ENCODE results near the gene CDC42BPA. TPM values are rescaled to one million over a fixed set of nuclear protein-coding genes. Genes with fewer than 3 reads are reported as not detected.

Gene CDC42BPA
- total RNA-seq, 1 donor from 2014 or later = 54.7 TPM

- no peak for DNase-seq (ENCODE audit: low spot score)
Measured at GRCh38 chr1:226995365-226996332, 322.6 kb downstream of the CDC42BPA start.

DNA sequence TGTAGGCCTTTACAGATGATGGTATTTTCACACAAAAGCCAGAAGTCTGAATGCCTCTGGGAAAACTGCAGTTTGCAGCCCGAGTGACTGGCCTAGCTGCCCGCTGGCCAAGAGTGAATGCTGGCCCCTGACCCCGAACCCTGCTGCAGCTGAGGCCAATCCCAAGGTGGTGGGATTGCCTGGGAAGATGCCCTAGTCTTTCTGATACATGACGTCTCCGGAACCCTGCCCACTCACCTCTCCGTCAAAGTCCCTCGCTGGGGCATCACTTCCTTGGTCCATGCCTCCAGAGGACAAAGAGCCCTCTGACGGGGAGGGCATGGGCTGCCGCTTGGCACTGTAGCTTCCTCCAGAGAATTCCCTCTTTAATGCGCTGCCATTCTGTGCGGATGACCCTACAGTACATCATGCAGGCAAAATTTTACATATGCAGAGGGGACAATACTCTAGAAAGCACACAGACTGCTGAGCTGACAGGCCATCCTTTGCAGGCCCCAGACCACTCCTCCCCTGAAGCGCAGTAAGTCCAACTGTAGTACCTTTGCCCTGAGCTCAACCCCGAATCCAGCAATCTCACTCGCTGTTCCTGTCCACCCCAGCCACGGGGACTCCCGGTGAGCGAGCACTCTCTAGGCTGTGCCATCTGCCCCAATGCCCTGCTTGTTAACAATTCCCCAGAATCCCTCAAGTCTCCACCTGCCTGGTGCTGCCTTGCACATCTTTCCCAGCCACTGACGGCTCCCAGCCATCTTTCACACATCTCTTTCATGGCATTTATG lies 323.5 kb downstream of the CDC42BPA start:
- DNase-seq (ENCODE audit: low spot score) = no peak

DNA sequence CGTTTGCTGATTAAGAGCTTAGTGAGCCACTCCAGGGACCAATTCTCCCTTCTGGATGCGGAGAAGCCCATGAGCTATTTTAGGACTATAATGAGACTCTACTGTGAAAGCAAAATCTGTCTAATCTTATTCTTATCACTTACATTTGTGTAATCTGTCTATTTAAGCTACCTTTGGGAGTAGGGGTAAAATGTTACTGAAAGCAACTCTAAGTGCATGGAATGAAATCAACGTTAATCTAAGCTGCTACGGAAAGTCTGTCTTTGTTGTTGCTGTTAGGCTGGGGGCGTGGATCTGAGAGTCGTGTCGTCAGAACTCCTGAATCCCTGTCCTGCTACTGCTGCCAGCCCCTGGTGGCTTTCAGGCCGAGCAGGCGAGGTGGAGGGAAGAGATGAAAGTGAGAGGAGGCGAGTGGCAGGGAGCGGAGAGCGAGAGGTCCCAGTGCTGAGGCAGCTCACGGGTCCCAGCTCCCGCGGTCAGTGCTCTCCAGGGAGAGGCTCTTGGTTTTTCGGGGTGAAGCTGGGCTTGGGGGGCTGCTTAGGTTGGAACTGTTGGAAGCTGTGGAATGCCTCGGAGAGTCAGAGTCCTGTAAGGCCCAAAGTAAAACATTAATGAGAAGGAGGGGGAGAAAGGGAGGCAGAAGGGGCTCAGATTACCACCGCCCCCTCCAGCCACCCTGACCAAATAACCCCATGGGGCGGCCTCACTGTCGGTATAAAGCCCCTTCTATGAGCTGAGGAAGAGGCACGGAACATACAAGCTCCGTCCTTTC lies 324.3 kb downstream of the CDC42BPA start:
- no peak for DNase-seq (ENCODE audit: low spot score)

- no peak for DNase-seq (ENCODE audit: low spot score)
Measured at GRCh38 chr1:226991920-226992319, 326.4 kb downstream of the CDC42BPA start.

DNA sequence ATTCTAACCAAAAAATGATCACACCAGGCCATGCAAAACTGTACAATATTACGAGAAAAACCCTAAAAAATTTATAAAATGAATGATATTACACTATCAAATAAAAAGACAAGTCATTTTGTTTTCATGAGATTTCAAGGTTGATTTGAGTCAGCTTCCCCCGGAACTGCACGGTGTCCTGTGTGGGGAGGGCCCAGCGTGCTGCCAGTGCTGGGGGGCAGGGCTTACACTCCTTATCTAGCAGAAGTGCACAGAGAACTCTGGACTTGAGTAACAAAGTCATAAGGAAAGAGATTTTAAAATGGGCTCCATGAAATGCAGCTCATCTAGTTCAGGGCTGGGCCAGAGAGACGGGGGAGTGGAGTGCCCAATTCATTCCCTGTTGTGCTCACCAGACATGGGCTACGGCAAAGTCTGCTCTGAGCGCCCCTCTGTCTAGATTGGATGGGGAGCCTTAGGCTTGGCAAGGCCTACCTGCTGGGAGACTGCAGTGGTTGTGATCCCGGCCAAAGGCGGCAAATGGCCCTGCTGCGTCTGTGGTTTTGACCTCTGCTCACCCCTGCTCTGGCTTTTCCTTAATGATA lies 328.1 kb downstream of the CDC42BPA start:
- peak; percentile 61 for DNase-seq (ENCODE audit: low spot score)

- no peak for DNase-seq (ENCODE audit: low spot score)
Measured at GRCh38 chr1:226989085-226989920, 329.0 kb downstream of the CDC42BPA start.

DNA sequence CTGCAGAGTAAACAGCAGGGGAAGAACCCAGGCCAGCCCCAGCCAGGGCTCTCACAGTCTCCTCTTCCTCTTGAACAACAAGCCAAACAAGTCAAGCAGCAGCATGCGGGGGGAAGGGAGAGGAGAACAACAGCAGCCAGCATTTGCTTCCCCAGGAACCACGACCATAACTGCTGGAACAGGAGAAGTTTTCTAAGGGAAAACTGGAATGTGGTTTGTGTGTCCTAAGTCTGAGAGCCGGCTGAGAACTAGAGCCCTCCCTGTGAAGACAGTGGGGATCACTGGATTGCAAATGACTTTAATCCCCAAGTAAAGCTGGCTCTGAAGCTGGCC lies 330.0 kb downstream of the CDC42BPA start:
- peak; percentile 77 for DNase-seq (ENCODE audit: low spot score)

GRCh38 chr1:226987623-226988333 lies 330.5 kb downstream of the CDC42BPA start:
- DNase-seq (ENCODE audit: low spot score) = no peak

GRCh38 chr1:226987179-226987536 lies 331.1 kb downstream of the CDC42BPA start:
- no peak for DNase-seq (ENCODE audit: low spot score)

DNA sequence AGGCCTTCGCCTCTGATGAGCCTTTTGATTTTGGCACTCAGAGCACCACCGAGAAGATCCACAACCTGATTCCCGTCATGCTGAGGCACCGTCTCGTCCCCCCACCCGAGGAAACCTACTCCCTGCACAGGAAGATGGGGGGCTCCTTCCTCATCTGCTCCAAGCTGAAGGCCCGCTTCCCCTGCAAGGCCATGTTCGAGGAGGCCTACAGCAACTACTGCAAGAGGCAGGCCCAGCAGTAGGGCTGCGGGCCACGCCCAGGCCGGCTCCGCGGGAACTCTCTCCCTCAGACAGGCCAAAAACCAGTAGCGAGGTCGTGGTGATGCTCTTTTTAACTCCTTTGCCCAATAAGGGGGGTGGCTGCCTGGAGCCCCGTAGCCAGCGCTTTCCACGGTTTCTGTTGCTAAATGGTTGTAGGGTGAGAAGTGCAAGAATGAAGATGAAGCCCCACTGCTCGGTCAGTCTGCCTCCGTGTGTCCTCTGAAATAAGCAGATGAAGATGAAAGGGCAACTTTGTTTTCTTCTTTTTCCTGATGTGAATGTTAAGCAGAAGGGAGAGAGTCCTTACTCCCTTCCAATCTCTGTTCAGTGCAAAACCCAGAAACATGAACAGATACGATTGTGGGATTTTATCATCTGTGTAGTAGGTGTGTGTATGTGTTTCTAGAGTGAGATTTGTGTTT lies 331.7 kb downstream of the CDC42BPA start:
- no peak for DNase-seq (ENCODE audit: low spot score)

DNA sequence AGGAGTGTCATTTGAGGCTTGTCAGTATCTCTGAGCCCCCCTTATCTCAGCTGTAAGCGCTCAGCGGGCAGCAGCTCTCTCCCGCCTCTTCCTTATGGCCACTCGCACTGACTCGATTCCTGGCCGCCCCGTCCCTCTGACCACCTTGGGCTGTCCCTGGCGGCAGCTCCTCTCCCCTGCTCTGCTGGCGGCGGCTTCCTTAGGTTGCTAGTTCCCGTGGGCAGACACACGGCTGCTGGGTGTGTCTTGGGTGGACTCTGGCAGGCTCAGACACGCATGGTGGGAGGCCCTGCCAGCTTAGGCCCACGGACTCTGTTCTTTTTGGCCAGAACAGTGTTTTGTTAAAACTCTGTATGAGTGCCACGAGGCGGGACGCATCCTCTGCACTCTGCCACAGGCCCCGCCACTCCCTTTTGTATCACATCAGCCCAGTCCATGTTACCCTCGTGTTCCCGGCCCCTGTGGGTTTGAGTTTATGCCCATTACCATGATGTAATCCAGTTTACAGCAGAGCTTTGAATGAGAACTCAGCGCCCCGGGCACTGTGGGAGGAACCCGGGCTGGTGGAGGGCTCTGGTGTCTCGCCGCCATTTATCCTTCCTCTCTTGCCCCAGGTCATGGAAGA lies 332.3 kb downstream of the CDC42BPA start:
- DNase-seq (ENCODE audit: low spot score) = no peak

DNA sequence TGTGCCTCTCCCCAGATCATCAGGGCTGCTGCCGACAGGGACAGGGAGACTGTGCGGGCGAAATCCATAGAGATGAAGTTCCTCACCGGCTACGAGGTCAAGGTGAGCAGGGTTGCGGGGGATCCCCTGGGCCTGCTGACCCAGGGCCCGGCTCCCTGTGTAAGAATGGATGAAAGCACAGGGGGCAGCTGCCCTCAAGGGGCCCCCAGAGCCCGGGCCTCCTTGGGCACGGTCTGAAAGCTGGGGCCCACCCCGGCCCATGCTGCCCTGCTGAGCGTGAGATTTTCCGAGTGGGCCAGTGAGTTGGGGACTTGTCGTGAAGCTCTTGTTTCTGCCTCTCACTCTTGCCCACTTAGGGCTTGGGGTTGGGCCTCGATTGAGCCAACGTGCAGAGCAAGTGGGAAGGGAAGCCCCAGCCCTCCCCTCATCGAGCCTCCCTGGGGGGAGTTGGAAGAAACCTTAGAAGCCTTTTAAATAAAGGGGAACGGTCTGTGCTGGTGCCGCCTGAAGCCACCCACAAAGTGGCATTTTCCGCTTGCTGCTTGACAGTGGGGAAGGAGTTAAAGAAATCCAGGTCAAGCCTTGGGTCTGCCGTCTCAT lies 333.0 kb downstream of the CDC42BPA start:
- DNase-seq (ENCODE audit: low spot score) = no peak

DNA sequence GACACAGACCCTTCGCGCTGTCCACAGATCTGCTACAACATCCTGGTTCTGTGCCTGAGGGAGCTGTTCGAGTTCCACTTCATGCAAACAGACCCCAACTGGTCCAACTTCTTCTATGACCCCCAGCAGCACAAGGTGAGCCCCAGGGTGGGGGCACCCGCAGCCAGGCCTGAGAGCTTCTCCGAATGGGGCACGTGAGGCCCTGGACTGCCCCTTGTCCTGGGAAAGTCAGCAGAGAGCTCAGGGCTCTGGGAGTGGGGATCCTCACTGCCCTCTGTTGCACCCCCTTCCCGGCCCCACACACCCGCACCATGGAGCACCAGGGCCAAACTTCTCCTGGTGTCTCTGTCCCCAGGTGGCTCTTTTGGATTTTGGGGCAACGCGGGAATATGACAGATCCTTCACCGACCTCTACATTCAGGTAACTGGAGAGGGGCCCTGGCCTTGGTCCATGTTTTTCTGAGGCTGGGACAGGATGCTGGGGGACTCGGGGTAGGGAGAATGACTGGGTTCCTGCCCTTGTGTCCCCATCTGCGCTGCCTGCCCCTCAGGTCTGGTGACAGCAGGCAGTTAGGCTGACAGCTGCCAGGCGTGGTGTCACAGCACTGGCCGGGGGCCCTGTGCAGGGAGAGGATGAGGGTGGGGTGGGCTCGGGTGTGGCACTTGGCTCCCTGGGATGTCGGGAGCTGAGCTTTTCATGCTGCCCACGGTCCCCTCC lies 333.6 kb downstream of the CDC42BPA start:
- no peak for DNase-seq (ENCODE audit: low spot score)

GRCh38 chr1:226983992-226984364 lies 334.3 kb downstream of the CDC42BPA start:
- no peak for DNase-seq (ENCODE audit: low spot score)

GRCh38 chr1:226983247-226983991 lies 334.9 kb downstream of the CDC42BPA start:
- DNase-seq (ENCODE audit: low spot score) = no peak

- DNase-seq (ENCODE audit: low spot score) = no peak
Measured at GRCh38 chr1:226982451-226983177, 335.7 kb downstream of the CDC42BPA start.

- no peak for DNase-seq (ENCODE audit: low spot score)
Measured at GRCh38 chr1:226981838-226982237, 336.5 kb downstream of the CDC42BPA start.
